ENCODE measurements around the gene ZFP62.
"Not testable (repeated sequence)": the region's sequence is repeated elsewhere in the genome, so short reads cannot be mapped to it uniquely, and the experiment has no call there.

The ZFP62 gene
- total RNA-seq = 28.5 reads per million, percentile 55 among the genes with 10 or more reads in this experiment

- DNase-seq = peak; percentile 78
Observed at GRCh38 chr5:180860887-180861822, at the start of gene ZFP62. ZFP62 (minus strand) TSS chr5:180861276; CDS start chr5:180861219, 57 bp downstream.

- DNase-seq = no peak
Observed at GRCh38 chr5:180910735-180911134, 49.7 kb upstream of the ZFP62 start.

GRCh38 chr5:180910182-180910581, 49.1 kb upstream of the ZFP62 start:
- no peak for DNase-seq

GRCh38 chr5:180909782-180910181, 48.7 kb upstream of the ZFP62 start:
- DNase-seq = no peak

GRCh38 chr5:180908998-180909731, 48.1 kb upstream of the ZFP62 start:
- DNase-seq = no peak

- DNase-seq = no peak
Observed at GRCh38 chr5:180908400-180908799, 47.3 kb upstream of the ZFP62 start.

- DNase-seq = no peak
Observed at GRCh38 chr5:180901319-180902009, 40.4 kb upstream of the ZFP62 start.

- DNase-seq = no peak
Observed at GRCh38 chr5:180900178-180900577, 39.1 kb upstream of the ZFP62 start.

GRCh38 chr5:180898621-180899246, 37.7 kb upstream of the ZFP62 start, which contains the start of gene BTNL8:
BTNL8 (plus strand) TSS chr5:180899159; CDS start chr5:180899311, 152 bp downstream.
- DNase-seq = no peak

GRCh38 chr5:180895330-180895729, 34.3 kb upstream of the ZFP62 start:
- not testable (repeated sequence) for DNase-seq

GRCh38 chr5:180889381-180889780, 28.3 kb upstream of the ZFP62 start:
- no peak for DNase-seq

- DNase-seq = not testable (repeated sequence)
Observed at GRCh38 chr5:180885845-180886529, 24.9 kb upstream of the ZFP62 start.

GRCh38 chr5:180875860-180876426, 14.9 kb upstream of the ZFP62 start:
- DNase-seq = no peak

- no peak for DNase-seq
Observed at GRCh38 chr5:180874804-180875582, 13.9 kb upstream of the ZFP62 start.

- no peak for DNase-seq
Observed at GRCh38 chr5:180873615-180874520, 12.8 kb upstream of the ZFP62 start.

GRCh38 chr5:180872419-180872818, 11.3 kb upstream of the ZFP62 start:
- DNase-seq = no peak

GRCh38 chr5:180870276-180871068, 9.4 kb upstream of the ZFP62 start:
- no peak for DNase-seq

- no peak for DNase-seq
Observed at GRCh38 chr5:180869587-180869986, 8.5 kb upstream of the ZFP62 start.

GRCh38 chr5:180868960-180869359, 7.9 kb upstream of the ZFP62 start:
- DNase-seq = peak; percentile 51

Measured in effector CD4-positive, alpha-beta T cell (primary cell).